ENCODE results near the gene NR3C2.

DNA sequence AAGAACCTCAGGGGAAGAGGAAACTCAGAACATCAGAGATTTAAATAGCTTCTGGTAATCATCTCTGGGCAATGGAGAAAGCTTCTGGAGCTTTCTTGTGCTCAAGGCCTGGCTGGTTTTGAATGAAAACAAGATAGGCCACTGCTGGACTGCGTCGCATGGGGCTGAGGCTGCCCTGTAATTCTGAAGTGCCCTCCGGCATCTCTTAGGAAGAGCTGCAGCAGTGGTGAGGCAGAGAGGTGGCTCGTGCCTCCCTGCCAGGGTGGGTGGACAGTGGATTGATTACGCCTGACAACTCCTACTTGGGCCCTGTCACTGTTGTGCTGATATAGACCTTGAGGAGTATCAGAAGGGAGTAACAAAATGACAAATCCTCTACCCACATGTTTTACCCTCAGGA is 279.7 kb downstream of the NR3C2 start:
- no peak for TF ChIP-seq CTCF (IDR thresholded peaks at IDR 0.05)
- TF ChIP-seq POLR2A (IDR thresholded peaks at IDR 0.05) = no peak
